ENCODE results near the gene ZNF23.

Gene ZNF23

GRCh38 chr16:71499775-71500364, 37.8 kb upstream of the ZNF23 start:
- peak; percentile 73 for TF ChIP-seq CTCF (IDR thresholded peaks at IDR 0.05; ENCODE audit: borderline replicate concordance, control extremely low read depth, extremely low read depth, insufficient read depth, missing control alignments)
- DNase-seq (ENCODE audit: low spot score) = peak; percentile 66
- in situ Hi-C loops (cut with MboI; ENCODE audit: low sequenced_read_pairs, unreplicated experiment) = loop anchor here (10.0 kb wide), 1 partner anchor 85 kb away; no protein-coding TSS in a partner anchor

GRCh38 chr16:71498031-71498430, 36.0 kb upstream of the ZNF23 start:
- no peak for TF ChIP-seq CTCF (IDR thresholded peaks at IDR 0.05; ENCODE audit: borderline replicate concordance, control extremely low read depth, extremely low read depth, insufficient read depth, missing control alignments)
- no peak for DNase-seq (ENCODE audit: low spot score)
- in situ Hi-C loops (cut with MboI; ENCODE audit: low sequenced_read_pairs, unreplicated experiment) = no loop called here

- no peak for DNase-seq (ENCODE audit: low spot score)
- no peak for TF ChIP-seq CTCF (IDR thresholded peaks at IDR 0.05; ENCODE audit: borderline replicate concordance, control extremely low read depth, extremely low read depth, insufficient read depth, missing control alignments)
- in situ Hi-C loops (cut with MboI; ENCODE audit: low sequenced_read_pairs, unreplicated experiment) = no loop called here
Measured at GRCh38 chr16:71493213-71493612, 31.2 kb upstream of the ZNF23 start.

GRCh38 chr16:71492786-71493185, 30.7 kb upstream of the ZNF23 start:
- no peak for TF ChIP-seq CTCF (IDR thresholded peaks at IDR 0.05; ENCODE audit: borderline replicate concordance, control extremely low read depth, extremely low read depth, insufficient read depth, missing control alignments)
- in situ Hi-C loops (cut with MboI; ENCODE audit: low sequenced_read_pairs, unreplicated experiment) = no loop called here
- peak; percentile 25 for DNase-seq (ENCODE audit: low spot score)

GRCh38 chr16:71491054-71491453, 29.0 kb upstream of the ZNF23 start:
- TF ChIP-seq CTCF (IDR thresholded peaks at IDR 0.05; ENCODE audit: borderline replicate concordance, control extremely low read depth, extremely low read depth, insufficient read depth, missing control alignments) = no peak
- in situ Hi-C loops (cut with MboI; ENCODE audit: low sequenced_read_pairs, unreplicated experiment) = no loop called here

GRCh38 chr16:71490361-71490760, 28.3 kb upstream of the ZNF23 start:
- in situ Hi-C loops (cut with MboI; ENCODE audit: low sequenced_read_pairs, unreplicated experiment) = no loop called here
- DNase-seq (ENCODE audit: low spot score) = no peak
- TF ChIP-seq CTCF (IDR thresholded peaks at IDR 0.05; ENCODE audit: borderline replicate concordance, control extremely low read depth, extremely low read depth, insufficient read depth, missing control alignments) = no peak

More at GRCh38 chr16:71491054-71491453, 29.0 kb upstream of the ZNF23 start:
- no peak for DNase-seq (ENCODE audit: low spot score)

Data from GM13976 (cell line).